Lung (tissue), 12 donors: ENCODE measurements around the gene LSS. TPM values are rescaled to one million over a fixed set of nuclear protein-coding genes. Genes with fewer than 3 reads are reported as not detected.
A peak's percentile ranks its signal among the peaks of the same experiment; 100 is the strongest.
"Not testable (repeated sequence)": the region's sequence is repeated elsewhere in the genome, so short reads cannot be mapped to it uniquely, and the experiment has no call there.

Experiments used
- ATAC-seq: fragments of 200-7000 bp; cut with Tn5 transposase; one replicate; pipeline ENCODE4 v1.9.1; 2020; ENCODE audit warnings: moderate number of reproducible peaks; ENCODE audit not compliant: insufficient read depth, low FRiP score
- DNase-seq, 3 donors: peaks; one replicate each; pipeline ENCODE4 v3.0.0-alpha.2; 2013 to 2017
- H3K27ac ChIP-seq, 2 donors: one replicate each; pipeline ENCODE4 v1.5.1; 2013; ENCODE audit warnings: mild to moderate bottlenecking in 2 of 2, moderate library complexity in 2 of 2, control low read depth in 1 of 2, inconsistent platforms in 1 of 2, low read depth in 1 of 2, low read length in 1 of 2
- H3K27me3 ChIP-seq, 3 donors: one replicate each; pipeline ENCODE4 v1.5.1; 2013; ENCODE audit warnings: low read length in 2 of 3; ENCODE audit not compliant: control insufficient read depth in 3 of 3, insufficient read depth in 3 of 3
- H3K36me3 ChIP-seq, 4 donors: one replicate each; pipeline ENCODE4 v1.5.1; 2013; ENCODE audit warnings: low read length in 4 of 4, mild to moderate bottlenecking in 1 of 4, moderate library complexity in 1 of 4; ENCODE audit not compliant: control insufficient read depth in 4 of 4, insufficient read depth in 4 of 4
- H3K4me1 ChIP-seq, 5 donors: one replicate each; pipeline ENCODE4 v1.5.1; 2013; ENCODE audit warnings: low read length in 5 of 5, mild to moderate bottlenecking in 2 of 5, moderate library complexity in 1 of 5; ENCODE audit not compliant: control insufficient read depth in 5 of 5, insufficient read depth in 5 of 5
- H3K4me3 ChIP-seq: one replicate; pipeline ENCODE4 v1.5.1; 2013; ENCODE audit warnings: mild to moderate bottlenecking, control low read depth, moderate library complexity
- H3K9ac ChIP-seq, 2 donors: one replicate each; pipeline ENCODE4 v1.5.1; 2013; ENCODE audit warnings: low read length in 2 of 2, control low read depth in 1 of 2; ENCODE audit not compliant: insufficient read depth in 1 of 2
- H3K9me3 ChIP-seq, 4 donors: one replicate each; pipeline ENCODE4 v1.5.1; 2013; ENCODE audit warnings: low read length in 3 of 4, mild to moderate bottlenecking in 1 of 4, moderate library complexity in 1 of 4; ENCODE audit not compliant: control insufficient read depth in 4 of 4, insufficient read depth in 3 of 4
- WGBS, 2 donors: extraction: QIAGEN DNeasy Blood & Tissue Kit; methylation state at CpG; one replicate each; pipeline ENCODE4 v1.1.7; 2013; 5-methylcytosine and 5-hydroxymethylcytosine counted together
- polyA plus RNA-seq, 2 donors: library from polyadenylated mRNA; stranded (reverse); fragments of 200-250 nt; gene quantifications; one replicate each; pipeline ENCODE4 v1.2.1, GENCODE V29; 2013
- total RNA-seq, 2 donors: library from RNA; depleted of rRNA in 1 of 2; stranded (reverse); fragments of >200 nt in 1 of 2; gene quantifications; one replicate each; pipeline ENCODE4 v1.2.1, GENCODE V29; 2014 to 2021
- TF ChIP-seq, protein P1 (sequence below): IDR thresholded peaks from 2 replicates; pipeline ENCODE4 v1.5.1; 2012; ENCODE audit warnings: mild to moderate bottlenecking; ENCODE audit errors: control extremely low read depth, extremely low read depth
- donor health status: control.
- donor health status: control.
- donor health status: Bipolar disorder and iron deficiency.
- donor health status: healthy.
- donor health status: DM: yes; HTN: yes; CAD: no.

Gene LSS
- total and polyA plus RNA-seq, 4 donors, result 54.6 to 152 (median 98.8) TPM

DNA sequence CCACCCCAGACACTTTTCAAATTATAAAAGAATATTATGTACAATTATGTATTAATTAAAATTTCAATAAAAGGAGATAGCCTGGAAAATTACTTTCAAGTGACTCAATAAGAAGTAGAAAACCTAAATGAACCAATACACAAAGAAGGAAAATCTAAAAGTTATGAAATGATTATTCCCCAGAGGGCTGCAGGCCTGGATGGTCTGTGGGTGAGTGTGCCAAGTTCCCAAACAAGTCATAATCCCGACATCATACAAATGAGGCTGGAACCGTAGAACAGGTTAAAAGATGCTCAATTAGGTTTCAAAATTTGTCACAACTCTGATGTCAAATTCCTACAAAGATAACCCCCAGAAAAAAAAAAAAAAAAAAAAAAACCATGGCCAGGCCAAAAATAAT is 57.0 kb downstream of the LSS start:
- Histone ChIP-seq H3K4me1 (no peaks in the 10 kb centered on the region), H3K36me3 (no peaks in the 10 kb centered on the region), H3K9ac (no peak overlapping the region), H3K27ac (no peak overlapping the region), H3K27me3 (no peaks in the 10 kb centered on the region), H3K9me3 (peaks cover 0 to 3% (median 0%) of the 10 kb centered on the region in 4 donors), H3K4me3 (no peak overlapping the region)
- 73 to 79% methylated on average over 2 of the region's 2 CpGs for WGBS, 2 donors
- DNase-seq (no peak), ATAC-seq (no peak)
- TF ChIP-seq, protein P1, sequence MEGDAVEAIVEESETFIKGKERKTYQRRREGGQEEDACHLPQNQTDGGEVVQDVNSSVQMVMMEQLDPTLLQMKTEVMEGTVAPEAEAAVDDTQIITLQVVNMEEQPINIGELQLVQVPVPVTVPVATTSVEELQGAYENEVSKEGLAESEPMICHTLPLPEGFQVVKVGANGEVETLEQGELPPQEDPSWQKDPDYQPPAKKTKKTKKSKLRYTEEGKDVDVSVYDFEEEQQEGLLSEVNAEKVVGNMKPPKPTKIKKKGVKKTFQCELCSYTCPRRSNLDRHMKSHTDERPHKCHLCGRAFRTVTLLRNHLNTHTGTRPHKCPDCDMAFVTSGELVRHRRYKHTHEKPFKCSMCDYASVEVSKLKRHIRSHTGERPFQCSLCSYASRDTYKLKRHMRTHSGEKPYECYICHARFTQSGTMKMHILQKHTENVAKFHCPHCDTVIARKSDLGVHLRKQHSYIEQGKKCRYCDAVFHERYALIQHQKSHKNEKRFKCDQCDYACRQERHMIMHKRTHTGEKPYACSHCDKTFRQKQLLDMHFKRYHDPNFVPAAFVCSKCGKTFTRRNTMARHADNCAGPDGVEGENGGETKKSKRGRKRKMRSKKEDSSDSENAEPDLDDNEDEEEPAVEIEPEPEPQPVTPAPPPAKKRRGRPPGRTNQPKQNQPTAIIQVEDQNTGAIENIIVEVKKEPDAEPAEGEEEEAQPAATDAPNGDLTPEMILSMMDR, result no peak

DNA sequence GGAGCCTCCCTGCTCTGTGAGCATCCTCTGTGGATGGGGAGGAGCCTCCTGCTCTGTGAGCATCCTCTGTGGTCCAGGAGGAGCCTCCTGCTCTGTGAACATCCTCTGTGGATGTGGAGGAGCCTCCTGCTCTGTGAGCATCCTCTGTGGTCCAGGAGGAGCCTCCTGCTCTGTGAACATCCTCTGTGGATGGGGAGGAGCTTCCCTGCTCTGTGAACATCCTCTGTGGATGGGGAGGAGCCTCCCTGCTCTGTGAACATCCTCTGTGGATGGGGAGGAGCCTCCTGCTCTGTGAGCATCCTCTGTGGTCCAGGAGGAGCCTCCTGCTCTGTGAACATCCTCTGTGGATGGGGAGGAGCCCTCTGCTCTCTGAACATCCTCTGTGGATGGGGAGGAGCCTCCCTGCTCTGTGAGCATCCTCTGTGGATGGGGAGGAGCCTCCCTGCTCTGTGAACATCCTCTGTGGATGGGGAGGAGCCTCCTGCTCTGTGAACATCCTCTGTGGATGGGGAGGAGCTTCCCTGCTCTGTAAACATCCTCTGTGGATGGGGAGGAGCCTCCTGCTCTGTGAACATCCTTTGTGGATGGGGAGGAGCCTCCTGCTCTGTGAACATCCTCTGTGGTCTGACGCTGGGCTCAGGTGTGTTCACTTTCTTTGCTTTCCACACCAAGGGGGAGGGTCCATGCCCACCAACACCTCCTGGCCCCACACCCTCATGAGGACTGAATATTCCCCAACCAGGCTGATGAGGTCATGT is 58.0 kb downstream of the LSS start:
- WGBS, 2 donors, result 52 to 69% methylated on average over 1 of the region's 1 CpG
- ATAC-seq, H3K4me1 ChIP-seq, H3K36me3 ChIP-seq, H3K27me3 ChIP-seq, H3K9me3 ChIP-seq, H3K4me3 ChIP-seq, H3K9ac ChIP-seq, H3K27ac ChIP-seq: not testable (repeated sequence)
- peak in 1 of 3 donors; percentile 3 for DNase-seq

DNA sequence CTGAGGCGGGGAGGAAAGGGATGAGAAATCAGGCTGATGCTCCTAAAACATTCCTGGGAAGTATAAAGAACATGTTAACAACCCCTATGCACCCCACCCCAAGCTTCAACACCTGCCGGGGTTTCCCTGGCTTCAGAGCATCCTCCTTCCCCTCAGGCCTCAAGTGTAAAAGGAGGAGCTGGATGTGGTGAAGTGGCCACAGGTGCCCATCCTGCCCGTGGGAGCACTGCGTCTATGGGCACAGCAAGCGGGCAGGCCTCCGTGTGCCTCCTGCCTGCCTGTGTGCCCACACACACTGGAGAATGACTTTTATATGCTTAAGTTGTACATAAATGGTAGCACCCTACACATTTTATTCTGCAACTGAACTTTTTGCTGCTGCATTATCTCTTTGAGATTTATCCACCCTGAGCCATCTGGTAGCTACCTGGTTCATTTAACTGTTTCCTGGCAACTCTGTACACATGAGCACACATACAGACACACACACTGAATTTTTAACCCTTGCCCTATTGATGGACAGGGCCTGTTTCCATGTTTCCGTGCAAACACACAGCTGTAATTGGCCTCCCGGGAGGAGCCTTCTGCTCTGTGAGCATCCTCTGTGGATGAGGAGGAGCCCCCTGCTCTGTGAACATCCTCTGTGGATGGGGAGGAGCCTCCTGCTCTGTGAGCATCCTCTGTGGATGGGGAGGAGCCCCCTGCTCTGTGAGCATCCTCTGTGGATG is 59.8 kb downstream of the LSS start:
- DNase-seq, result no peak

DNA sequence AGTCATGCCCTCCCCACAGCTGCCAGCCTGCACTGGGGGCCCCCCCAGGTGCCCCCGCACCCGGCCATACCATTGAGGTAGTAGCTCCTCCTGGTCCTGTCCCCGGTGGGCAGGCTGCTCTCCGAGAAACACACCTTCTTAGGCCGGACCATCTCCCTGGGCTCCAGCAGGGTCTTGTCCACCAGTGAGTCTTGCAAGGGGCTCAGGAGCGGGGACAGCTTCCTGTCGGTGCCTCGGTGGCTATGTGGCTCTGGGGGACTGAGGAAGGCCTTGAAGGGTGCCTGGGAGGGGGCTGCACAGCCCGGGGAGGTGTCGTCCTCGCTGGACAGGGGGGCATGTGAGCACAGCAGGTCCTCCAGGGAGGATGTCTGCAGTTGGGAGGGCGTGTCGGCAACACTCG is 60.3 kb downstream of the LSS start:
- no peak overlapping the region for H3K9ac ChIP-seq
- TF ChIP-seq, protein P1, result no peak
- WGBS, 2 donors, result 88 to 95% methylated on average over 14 of the region's 14 CpGs
- no peaks in the 10 kb centered on the region for H3K9me3 ChIP-seq
- H3K27ac ChIP-seq, result no peak overlapping the region
- ATAC-seq, result no peak
- peaks cover 0 to 2% (median 0%) of the 10 kb centered on the region in 3 donors for H3K27me3 ChIP-seq
- DNase-seq, result peak in 1 of 3 donors; percentile 12
- no peaks in the 10 kb centered on the region for H3K4me1 ChIP-seq
- H3K36me3 ChIP-seq, result peaks cover 0 to 3% (median 0%) of the 10 kb centered on the region in 4 donors
- no peak overlapping the region for H3K4me3 ChIP-seq

More for the DNA sequence above, 59.8 kb downstream of the LSS start:
- Histone ChIP-seq H3K4me3 (no peak overlapping the region), H3K4me1 (no peaks in the 10 kb centered on the region), H3K27ac (no peak overlapping the region), H3K27me3 (no peaks in the 10 kb centered on the region), H3K9me3 (no peaks in the 10 kb centered on the region), H3K36me3 (no peaks in the 10 kb centered on the region), H3K9ac (no peak overlapping the region)
- 82 to 89% methylated on average over 8 of the region's 8 CpGs for WGBS, 2 donors
- TF ChIP-seq, protein P1, result no peak
- no peak for ATAC-seq
